Bone marrow (tissue), 2 donors: ENCODE measurements around the gene CATSPERZ.
"Not testable (repeated sequence)": the region's sequence is repeated elsewhere in the genome, so short reads cannot be mapped to it uniquely, and the experiment has no call there.

Experiments
- DNase-seq, 2 donors: peaks; one replicate each; lab custom pipeline; 2025; lab: John Stamatoyannopoulos, UW

The CATSPERZ gene

GRCh38 chr11:64304316-64305072 is 4.3 kb downstream of the CATSPERZ start:
- DNase-seq = peak; percentile 86

- peak; percentile 96 to 97 for DNase-seq
These were observed 5.0 kb downstream of the CATSPERZ start, which contains the start of gene ESRRA for GRCh38 chr11:64305075-64305690. Gene ESRRA (plus strand): TSS chr11:64305524. CDS start chr11:64307180, 1,656 bp downstream.

GRCh38 chr11:64305691-64306562 is 5.8 kb downstream of the CATSPERZ start:
- peak; percentile 65 to 75 for DNase-seq

- no peak for DNase-seq
These were observed 6.4 kb downstream of the CATSPERZ start for GRCh38 chr11:64306563-64306875.

- no peak for DNase-seq
These were observed 6.9 kb downstream of the CATSPERZ start for GRCh38 chr11:64306876-64307622.

GRCh38 chr11:64307795-64308194 is 7.6 kb downstream of the CATSPERZ start:
- not testable (repeated sequence) for DNase-seq

GRCh38 chr11:64312947-64313346 is 12.8 kb downstream of the CATSPERZ start:
- no peak for DNase-seq

GRCh38 chr11:64313491-64314145 is 13.5 kb downstream of the CATSPERZ start:
- no peak for DNase-seq

- DNase-seq = no peak
These were observed 14.1 kb downstream of the CATSPERZ start for GRCh38 chr11:64314146-64314804.

GRCh38 chr11:64314805-64315561 is 14.8 kb downstream of the CATSPERZ start:
- DNase-seq = no peak

- DNase-seq = not testable (repeated sequence)
These were observed 15.7 kb downstream of the CATSPERZ start for GRCh38 chr11:64315667-64316526.

GRCh38 chr11:64316672-64317324 is 16.6 kb downstream of the CATSPERZ start:
- no peak for DNase-seq

GRCh38 chr11:64317325-64317960 is 17.3 kb downstream of the CATSPERZ start, which contains the start of gene TRMT112:
Gene TRMT112 (minus strand): TSS chr11:64317559. CDS start chr11:64317526, 33 bp downstream.
- peak; percentile 84 to 87 for DNase-seq

GRCh38 chr11:64317961-64318765 is 18.0 kb downstream of the CATSPERZ start, which contains the start of gene PRDX5:
Gene PRDX5 (plus strand): TSS chr11:64318121. CDS start chr11:64318216, 95 bp downstream.
- DNase-seq = peak; percentile 87 to 93

- DNase-seq = no peak
These were observed 18.9 kb downstream of the CATSPERZ start for GRCh38 chr11:64318766-64319761.

GRCh38 chr11:64320556-64320955 is 20.4 kb downstream of the CATSPERZ start:
- no peak for DNase-seq
